Eye (tissue), 1 donor: ENCODE measurements around the gene AMN1.
"Not testable (repeated sequence)": the region's sequence is repeated elsewhere in the genome, so short reads cannot be mapped to it uniquely, and the experiment has no call there.

Source experiments
- DNase-seq: peaks from one replicate; pipeline ENCODE4 v3.0.0-alpha.2; 2015

AMN1 gene

GRCh38 chr12:31728917-31729640 lies at the start of gene AMN1:
TSS of gene AMN1 (minus strand) at chr12:31729021. CDS start at chr12:31729008, 13 bp downstream.
- peak; percentile 100 for DNase-seq

- DNase-seq = peak; percentile 8
These were observed 45.0 kb upstream of the AMN1 start for GRCh38 chr12:31773867-31774266.

- DNase-seq = no peak
These were observed 44.5 kb upstream of the AMN1 start for GRCh38 chr12:31773223-31773750.

- no peak for DNase-seq
These were observed 43.9 kb upstream of the AMN1 start for GRCh38 chr12:31772685-31773222.

- DNase-seq = no peak
These were observed 43.4 kb upstream of the AMN1 start for GRCh38 chr12:31772186-31772585.

GRCh38 chr12:31768046-31768445 lies 39.2 kb upstream of the AMN1 start:
- no peak for DNase-seq

GRCh38 chr12:31765931-31766330 lies 37.1 kb upstream of the AMN1 start:
- DNase-seq = no peak

- DNase-seq = no peak
These were observed 31.0 kb upstream of the AMN1 start for GRCh38 chr12:31759632-31760459.

GRCh38 chr12:31758297-31758696 lies 29.5 kb upstream of the AMN1 start:
- not testable (repeated sequence) for DNase-seq

GRCh38 chr12:31756977-31757420 lies 28.2 kb upstream of the AMN1 start:
- DNase-seq = no peak

- DNase-seq = peak; percentile 45
These were observed 23.6 kb upstream of the AMN1 start for GRCh38 chr12:31752450-31752849.

GRCh38 chr12:31751085-31751484 lies 22.3 kb upstream of the AMN1 start:
- no peak for DNase-seq

GRCh38 chr12:31750747-31751039 lies 21.9 kb upstream of the AMN1 start:
- no peak for DNase-seq

GRCh38 chr12:31749024-31749704 lies 20.3 kb upstream of the AMN1 start:
- DNase-seq = no peak

- no peak for DNase-seq
These were observed 16.4 kb upstream of the AMN1 start for GRCh38 chr12:31745242-31745641.

- DNase-seq = not testable (repeated sequence)
These were observed 15.5 kb upstream of the AMN1 start for GRCh38 chr12:31744363-31744762.

- no peak for DNase-seq
These were observed 14.1 kb upstream of the AMN1 start for GRCh38 chr12:31742891-31743290.

GRCh38 chr12:31740628-31741027 lies 11.8 kb upstream of the AMN1 start:
- no peak for DNase-seq

GRCh38 chr12:31737763-31738162 lies 8.9 kb upstream of the AMN1 start:
- DNase-seq = no peak

GRCh38 chr12:31737345-31737744 lies 8.5 kb upstream of the AMN1 start:
- DNase-seq = no peak

- no peak for DNase-seq
These were observed 7.7 kb upstream of the AMN1 start for GRCh38 chr12:31736472-31736871.

- not testable (repeated sequence) for DNase-seq
These were observed 5.0 kb upstream of the AMN1 start for GRCh38 chr12:31733549-31734432.
